Tongue (tissue), 2 donors: ENCODE measurements around the gene NDC80. TPM values are rescaled to one million over a fixed set of nuclear protein-coding genes. Genes with fewer than 3 reads are reported as not detected.
A peak's percentile ranks its signal among the peaks of the same experiment; 100 is the strongest.
"Not testable (repeated sequence)": the region's sequence is repeated elsewhere in the genome, so short reads cannot be mapped to it uniquely, and the experiment has no call there.

Source experiments
- DNase-seq: peaks from one replicate; pipeline ENCODE4 v3.0.0-alpha.2; 2015
- total RNA-seq: library from RNA; depleted of rRNA; stranded (reverse); fragments of >200 nt; gene quantifications from one replicate; pipeline ENCODE4 v1.2.3, GENCODE V29; 2014

NDC80 gene
- total RNA-seq, 1 donor from 2014 or later: 9.4 TPM

GRCh38 chr18:2629003-2629402 lies 57.6 kb downstream of the NDC80 start:
- DNase-seq: no peak

- no peak for DNase-seq
These were observed 64.2 kb downstream of the NDC80 start for GRCh38 chr18:2635586-2635985.

DNA sequence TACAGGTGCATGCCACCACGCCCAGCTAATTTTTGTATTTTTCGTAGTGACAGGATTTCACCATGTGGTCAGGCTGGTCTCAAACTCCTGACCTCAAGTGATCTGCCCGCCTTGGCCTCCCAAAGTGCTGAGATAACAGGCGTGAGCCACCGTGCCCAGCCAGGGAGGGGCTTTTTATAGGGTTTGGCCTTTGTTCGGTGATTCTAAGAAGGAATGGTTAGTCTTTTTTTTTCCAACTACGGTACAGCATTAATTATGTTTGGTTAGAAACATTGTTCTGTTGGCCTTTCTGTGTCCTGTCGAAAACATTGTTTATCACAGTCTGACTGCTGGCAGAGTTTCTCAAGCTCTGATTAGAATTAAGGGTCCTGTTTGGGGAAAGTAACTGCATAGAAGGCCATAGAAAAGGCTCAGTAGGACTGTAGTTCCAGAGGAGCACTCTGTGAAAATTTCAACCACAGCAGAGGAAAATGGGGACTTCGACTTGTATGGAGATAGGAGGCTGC lies 64.8 kb downstream of the NDC80 start:
- DNase-seq: no peak

DNA sequence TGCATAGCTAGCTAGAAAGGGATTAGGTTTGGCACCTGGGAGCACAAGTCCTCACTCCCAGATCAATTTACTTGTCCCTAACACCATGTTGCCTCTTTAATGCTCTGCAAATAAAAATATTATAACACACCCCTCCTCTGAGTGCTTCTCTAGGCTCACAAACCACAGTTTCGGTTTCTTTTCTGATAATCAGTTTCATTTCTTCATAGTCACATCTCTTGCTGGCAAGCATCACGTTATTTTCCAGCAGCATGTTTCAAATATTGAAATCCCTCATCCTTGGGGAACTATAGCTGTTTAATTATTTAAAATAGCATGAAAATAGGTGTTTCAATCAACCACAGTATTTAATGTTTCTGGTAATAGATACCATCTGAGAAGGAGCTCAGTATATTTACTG lies 70.3 kb downstream of the NDC80 start:
- DNase-seq: no peak

DNA sequence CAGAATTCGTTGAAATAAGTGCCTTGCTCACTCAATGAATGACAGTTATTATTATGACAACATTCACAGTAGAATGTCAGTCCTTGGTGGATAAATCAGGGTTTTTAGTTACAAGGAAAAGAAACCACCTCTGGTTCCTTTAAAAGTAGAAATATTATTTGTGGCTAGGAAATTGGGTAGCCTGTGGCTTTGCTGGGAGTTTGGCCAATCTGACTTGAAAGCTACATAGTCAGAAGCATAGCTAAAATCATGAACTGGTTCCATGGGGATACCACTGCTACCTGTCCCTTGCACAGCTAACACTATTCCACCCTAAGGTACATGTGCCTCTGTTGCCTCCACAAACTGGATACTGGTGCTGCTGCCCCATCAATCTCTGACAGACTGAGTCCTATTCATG lies 71.4 kb downstream of the NDC80 start:
- DNase-seq: no peak

DNA sequence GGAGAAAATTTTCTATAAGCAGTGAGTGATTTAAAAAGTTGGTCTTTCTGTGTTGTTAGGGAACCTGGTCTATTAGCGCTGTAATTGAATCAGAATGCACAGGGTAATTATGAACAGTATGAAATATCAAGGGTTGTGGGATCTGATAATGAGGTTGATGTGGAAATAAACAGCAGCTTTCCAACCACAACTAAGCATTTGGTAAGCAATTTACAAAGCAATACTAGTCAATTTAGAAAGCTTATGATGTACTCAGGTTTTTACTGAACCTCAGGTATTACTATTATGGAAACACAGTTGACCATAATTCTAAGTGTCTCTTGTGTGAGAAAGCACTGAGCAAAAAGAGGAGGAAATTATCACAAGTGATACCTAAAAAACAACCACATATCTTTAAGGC lies 73.2 kb downstream of the NDC80 start:
- DNase-seq: no peak

DNA sequence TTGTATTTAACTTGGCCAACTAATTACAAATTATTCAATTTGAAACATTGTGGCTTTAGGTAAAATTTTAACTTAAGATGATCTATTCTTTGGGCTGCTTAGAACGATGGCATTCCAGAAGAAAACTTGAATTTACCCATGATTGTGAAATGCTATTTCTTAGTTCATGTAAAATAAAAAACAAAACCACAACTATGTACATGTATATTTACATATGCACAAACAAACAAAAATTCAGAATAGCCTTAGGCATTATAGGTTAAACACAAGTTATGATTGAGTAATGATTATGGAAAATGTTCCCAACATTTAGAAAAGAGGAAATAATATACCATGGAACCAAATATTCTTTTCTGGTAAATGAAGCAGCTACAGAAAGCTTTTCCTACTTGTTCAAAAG lies 80.6 kb downstream of the NDC80 start:
- DNase-seq: no peak

DNA sequence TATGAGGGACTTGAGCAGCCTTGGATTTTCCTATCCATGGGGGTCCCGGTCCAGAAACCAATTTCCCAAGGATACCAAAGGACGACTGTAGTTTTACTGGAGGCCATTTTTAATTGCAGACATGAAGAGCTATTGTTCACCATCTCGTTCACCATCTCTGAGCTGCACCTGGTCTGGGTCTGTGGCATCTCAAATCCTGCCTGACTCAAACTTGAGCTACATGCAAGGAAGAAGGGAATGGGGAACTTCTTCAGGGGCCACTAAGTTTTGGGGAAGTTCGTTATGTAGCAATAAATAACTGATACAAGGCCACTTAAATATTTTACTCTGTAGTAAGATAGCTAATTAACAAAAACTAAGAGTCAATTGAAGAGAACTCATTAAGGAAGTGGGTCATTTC lies 82.1 kb downstream of the NDC80 start:
- DNase-seq: no peak

DNA sequence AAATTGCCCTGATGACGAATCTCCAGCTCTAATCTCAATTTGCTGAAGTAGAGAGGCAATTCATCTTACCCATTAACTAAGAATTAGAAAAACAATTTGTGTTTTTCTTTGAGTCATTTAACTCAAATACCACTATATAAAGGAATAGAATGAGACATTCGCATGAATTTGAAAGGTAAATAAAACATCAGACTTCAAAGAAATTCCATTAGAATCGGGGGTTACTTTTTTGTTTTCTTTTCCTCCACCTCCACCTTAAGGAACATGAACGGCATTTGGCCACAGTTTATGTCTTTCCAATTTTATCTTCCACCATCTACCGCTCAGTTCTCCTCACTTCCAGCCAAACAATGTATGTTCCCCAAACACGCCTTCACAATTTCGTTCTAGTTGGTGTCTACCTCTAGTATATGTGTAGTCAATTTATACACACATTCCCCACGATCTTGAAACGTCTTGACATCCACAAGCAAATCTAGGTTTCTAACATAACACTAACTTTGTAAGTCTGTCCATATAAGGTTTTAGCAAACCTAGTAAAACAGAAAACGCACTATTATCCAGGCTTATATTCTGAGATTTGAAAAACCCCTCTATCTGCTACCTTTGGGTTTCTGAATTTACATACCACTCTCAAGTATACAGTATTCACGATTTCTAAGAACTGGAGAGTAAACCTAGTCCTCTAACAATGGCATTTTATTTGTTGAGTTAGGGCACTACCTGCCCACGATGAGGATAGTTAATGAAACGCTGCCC lies 83.0 kb downstream of the NDC80 start:
- DNase-seq: peak; percentile 53

DNA sequence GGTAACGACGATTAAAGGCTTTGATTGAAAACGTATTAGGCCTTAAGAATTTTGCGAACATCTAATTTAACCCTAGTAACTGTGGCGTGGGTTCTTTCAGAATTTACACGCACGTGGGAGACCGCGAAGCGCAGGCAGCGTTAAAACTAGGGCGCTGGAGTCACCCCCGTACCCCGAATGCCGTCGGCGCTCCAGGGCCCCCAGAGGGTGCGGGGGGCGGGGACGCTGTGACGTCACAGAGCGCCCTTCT lies 83.5 kb downstream of the NDC80 start:
- DNase-seq: no peak

DNA sequence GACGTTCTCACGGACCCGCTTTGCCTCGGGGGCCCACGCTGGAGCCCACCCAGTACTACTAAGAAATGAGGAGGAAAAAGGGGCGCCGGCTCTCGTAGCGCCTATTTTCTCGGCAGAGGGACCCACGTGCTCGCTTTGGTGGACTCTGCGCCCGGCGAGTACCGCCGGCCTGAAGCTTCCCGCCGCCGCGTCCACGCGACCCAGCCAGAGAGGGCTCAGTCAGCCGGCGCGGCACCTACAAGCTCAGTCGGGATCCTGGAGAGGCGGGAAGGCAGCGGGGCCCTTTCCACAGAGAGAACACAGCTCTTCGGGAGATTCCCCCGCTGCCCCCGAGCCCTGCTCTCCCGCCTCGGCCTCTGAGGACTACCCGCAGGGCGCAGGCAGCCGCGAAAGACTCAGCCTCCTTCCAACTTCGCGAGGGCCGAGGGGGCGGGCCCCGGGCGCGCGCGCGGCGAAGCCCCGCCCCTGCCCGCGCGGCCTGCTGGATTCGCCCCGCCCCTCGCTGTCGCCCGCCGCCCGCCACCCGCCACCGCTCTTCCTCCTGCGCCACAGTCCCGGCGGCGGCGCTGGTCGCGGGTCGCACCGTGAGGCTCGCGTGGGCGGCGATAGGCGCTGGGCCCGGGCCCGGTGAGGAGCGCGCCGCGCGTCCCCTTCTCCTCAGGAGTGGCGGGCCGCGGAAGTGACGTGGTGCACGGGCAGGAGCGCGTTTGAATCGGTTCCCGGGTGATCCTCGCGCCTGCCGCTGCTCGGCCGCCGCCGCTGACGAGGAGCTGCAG lies 84.0 kb downstream of the NDC80 start, which contains the start of gene SMCHD1:
Gene SMCHD1 (plus strand): TSS at position 549 of the 776 bp plus-strand sequence. CDS start 350 bp downstream, outside the sequence.
- DNase-seq: peak; percentile 90

- no peak for DNase-seq
These were observed 84.5 kb downstream of the NDC80 start for GRCh38 chr18:2655954-2656236.

GRCh38 chr18:2656237-2656980 lies 85.1 kb downstream of the NDC80 start:
- DNase-seq: peak; percentile 60

GRCh38 chr18:2656981-2657512 lies 85.7 kb downstream of the NDC80 start:
- no peak for DNase-seq

- DNase-seq: peak; percentile 25
These were observed 86.6 kb downstream of the NDC80 start for GRCh38 chr18:2657788-2658458.

DNA sequence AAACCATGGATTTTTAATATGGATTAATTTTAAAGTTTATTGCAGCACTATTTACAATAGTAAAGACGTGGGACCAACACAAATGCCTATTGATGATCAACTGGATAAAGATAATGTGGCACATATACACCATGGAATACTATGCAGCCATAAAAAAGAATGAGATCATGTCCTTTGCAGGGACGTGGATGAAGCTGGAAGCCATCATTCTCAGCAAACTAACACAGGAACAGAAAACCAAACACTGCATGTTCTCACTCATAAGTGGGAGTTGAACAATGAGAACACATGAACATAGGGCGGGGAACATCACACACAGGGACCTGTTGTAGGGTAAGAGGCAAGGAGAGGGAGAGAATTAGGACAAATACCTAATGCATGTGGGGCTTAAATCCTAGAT lies 89.5 kb downstream of the NDC80 start:
- not testable (repeated sequence) for DNase-seq

DNA sequence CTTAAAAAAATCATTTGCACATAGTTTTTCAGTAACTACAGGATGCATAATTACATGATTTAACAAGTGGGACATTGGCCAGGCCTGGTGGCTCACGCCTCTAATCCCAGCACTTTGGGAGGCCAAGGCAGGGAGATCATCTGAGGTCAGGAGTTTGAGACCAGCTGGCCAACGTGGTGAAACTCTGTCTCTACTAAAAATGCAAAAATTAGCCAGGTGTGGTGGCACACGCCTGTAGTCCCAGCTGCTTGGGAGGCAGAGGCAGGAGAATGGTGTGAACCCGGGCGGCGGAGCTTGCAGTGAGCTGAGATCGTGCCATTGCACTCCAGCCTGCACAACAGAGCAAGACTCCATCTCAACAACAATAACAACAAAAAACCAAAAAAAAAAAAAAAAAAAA lies 90.9 kb downstream of the NDC80 start:
- not testable (repeated sequence) for DNase-seq

GRCh38 chr18:2662990-2663389 lies 91.6 kb downstream of the NDC80 start:
- DNase-seq: no peak
